8988T (cell line): Measurements from ENCODE around the gene ARHGAP6.

ENCODE experiments used
- DNase-seq: peaks from one replicate; pipeline ENCODE4 v3.0.0; 2011

Gene ARHGAP6

GRCh38 chrX:11206716-11207115 is 459.0 kb downstream of the ARHGAP6 start:
- no peak for DNase-seq

GRCh38 chrX:11205796-11206195 is 459.9 kb downstream of the ARHGAP6 start:
- no peak for DNase-seq

- DNase-seq = no peak
These were observed 468.0 kb downstream of the ARHGAP6 start for GRCh38 chrX:11197671-11198070.

GRCh38 chrX:11196476-11196875 is 469.2 kb downstream of the ARHGAP6 start:
- DNase-seq = no peak

GRCh38 chrX:11193035-11193469 is 472.7 kb downstream of the ARHGAP6 start:
- DNase-seq = no peak

- DNase-seq = no peak
These were observed 474.8 kb downstream of the ARHGAP6 start for GRCh38 chrX:11190745-11191510.

GRCh38 chrX:11189097-11189496 is 476.6 kb downstream of the ARHGAP6 start:
- no peak for DNase-seq

GRCh38 chrX:11188664-11189063 is 477.1 kb downstream of the ARHGAP6 start:
- DNase-seq = no peak

DNA sequence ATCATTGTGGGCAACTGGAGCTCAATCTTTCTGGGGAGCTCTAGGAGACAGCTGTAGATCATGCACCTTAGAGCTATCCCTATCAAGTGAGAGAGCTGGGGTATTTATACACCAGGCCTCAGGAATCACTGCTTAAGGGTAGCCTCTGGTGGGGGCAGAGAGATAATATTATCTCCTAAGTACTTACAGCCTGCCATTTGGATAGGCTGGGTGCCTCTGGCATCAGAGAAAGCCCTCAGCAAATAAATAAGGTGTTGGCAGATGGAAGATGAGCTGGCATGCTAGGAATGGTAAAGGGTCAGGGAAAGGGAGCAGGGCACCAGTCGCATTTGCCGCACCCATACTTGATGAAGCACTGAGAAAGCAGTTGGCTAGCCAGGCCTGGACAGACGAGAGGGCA is 478.7 kb downstream of the ARHGAP6 start:
- no peak for DNase-seq

DNA sequence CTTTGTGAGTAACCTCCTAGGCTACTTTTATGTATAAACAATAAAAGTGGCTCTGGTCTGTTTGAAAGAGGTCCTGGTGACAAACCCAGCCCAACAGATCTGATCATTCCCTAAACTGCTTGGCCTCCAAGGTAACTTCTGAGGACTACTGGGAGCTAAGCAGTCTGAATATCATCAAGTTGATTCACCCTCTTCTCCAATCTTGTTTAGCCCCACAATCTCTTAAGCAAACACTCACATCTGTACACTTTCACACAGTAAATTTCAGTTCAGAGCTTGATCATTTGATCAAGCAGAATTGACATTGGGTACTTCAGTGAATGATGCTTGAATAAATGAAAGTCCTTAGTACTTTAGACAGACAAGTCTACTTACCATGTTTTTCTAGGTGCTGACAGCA is 479.9 kb downstream of the ARHGAP6 start:
- DNase-seq = no peak

DNA sequence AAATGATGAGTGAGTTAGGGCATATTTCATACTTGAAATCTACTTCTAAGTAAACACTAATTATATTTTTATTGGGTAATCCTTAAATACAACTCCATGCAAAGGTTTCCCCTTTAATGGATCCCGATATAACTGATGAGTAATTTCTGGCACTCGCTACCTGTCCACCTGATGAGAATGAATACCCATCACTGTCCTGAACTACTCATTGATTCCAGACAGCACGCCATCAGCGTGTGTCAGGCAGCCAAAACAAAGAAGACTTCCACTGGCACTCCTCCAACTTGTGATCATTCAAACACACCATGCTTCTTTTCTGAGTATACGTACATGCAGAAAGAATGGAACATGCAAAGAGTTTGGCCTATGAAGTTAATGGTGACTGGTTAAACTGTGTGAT is 485.1 kb downstream of the ARHGAP6 start:
- DNase-seq = no peak

DNA sequence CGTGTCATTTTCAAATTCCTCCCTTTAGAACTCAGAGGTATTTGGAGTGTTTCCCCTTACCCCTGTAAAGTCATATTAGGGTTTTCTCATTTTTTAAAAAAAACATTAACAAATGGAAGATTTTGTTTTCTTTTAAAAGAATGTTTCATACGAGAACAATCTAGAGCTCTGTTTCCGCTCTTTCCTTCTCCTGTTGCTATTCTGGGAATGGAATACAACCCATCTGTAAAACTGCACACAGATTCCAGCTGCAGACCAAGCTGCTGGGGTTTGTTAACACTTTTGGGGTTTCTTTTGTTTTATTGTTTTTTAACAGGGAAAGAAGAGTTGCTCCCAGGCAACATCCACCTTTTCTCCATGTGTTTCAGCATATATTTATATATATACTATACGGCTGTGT is 493.3 kb downstream of the ARHGAP6 start:
- DNase-seq = no peak

- DNase-seq = no peak
These were observed 493.8 kb downstream of the ARHGAP6 start for GRCh38 chrX:11171956-11172355.

DNA sequence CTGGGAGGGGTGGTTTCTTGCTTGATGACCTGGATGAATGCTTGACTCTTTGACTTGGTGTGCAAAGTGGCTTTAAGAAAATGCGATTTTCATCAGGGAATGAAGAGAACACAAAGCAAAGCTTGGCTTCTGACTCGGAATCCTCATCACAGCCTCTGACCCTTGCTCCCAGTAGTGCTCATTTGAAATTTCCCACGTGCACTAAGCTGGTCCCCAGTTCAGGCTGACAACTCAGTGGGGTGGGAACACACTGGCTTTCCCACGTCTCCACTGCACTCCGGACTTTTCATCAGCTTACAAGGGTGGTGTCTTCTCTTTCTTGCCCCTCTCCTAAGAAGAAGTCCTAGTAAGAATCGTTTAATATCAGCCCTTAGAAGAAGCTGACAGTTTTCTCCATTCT is 501.3 kb downstream of the ARHGAP6 start:
- no peak for DNase-seq

DNA sequence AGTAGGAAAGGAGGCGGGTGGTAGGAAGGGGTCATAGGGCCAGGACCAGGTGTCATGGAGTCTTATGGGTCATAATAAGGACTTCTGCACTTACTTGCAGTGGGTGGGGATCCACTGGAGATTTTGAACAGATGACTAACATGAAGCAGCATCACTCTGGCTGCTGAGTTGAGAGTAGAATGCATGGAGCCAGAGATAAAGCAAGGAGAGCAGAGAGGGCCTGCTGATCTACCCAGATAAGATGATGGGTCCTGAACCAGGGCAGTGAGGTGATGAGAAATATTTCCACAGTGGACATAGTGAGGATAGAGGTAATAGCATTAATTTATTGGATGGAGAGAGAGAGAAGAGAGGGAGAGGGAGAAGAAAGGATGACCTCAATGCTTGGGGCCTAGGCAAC is 506.6 kb downstream of the ARHGAP6 start:
- DNase-seq = no peak

DNA sequence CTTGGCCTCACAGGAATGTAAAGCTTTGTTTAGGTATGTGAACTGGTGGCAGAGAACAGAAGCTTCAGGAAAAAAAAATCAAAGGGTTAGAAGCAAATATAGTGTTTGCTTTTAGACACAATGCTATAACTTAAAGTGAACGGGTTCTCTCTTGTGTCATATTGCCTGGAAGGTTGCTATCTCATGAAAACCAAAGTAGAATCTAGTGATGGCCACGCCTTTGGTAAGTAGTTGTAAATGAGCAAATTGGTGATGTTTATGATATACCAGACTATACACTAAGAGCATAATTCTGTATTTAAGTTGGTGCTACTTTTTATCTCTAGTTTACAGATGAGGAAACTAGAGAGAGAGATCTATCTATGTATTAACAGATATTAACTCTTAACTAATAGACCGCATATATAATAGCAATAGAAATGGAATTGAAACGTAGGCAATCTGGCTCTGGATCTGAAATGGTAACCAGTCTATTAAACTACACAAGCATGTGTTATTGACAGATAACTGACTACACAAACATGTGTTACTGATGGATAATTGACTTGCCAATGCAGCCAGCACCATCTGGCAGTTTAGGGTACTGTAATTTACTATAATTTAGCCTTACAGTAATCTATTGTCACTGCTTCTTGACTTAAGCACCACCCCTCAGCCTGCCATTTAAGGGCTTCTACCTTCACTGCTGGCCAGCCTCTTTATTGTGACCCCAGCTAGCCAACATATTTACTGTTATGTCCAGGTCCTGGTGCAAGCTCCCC is 513.7 kb downstream of the ARHGAP6 start:
- DNase-seq = no peak

- DNase-seq = no peak
These were observed 517.3 kb downstream of the ARHGAP6 start for GRCh38 chrX:11148401-11148800.

DNA sequence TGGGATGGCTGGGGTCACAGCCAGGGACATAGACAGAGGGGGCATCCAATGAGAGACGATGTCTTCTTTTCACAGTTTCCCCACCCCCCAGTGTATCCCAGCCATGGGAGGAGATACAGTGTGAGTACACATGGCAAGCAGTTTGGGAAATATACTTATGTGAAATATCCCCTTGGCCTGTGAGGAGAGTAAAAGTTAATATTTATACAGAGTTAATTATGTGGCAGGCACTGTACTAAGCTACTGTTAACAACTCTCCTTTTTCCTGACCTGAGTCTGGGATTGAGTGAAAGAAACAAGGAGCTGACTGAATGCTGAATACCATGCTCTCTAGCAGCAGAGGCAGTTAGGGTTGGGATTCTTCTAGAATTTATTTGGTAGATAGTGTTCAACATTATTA is 519.3 kb downstream of the ARHGAP6 start:
- no peak for DNase-seq

DNA sequence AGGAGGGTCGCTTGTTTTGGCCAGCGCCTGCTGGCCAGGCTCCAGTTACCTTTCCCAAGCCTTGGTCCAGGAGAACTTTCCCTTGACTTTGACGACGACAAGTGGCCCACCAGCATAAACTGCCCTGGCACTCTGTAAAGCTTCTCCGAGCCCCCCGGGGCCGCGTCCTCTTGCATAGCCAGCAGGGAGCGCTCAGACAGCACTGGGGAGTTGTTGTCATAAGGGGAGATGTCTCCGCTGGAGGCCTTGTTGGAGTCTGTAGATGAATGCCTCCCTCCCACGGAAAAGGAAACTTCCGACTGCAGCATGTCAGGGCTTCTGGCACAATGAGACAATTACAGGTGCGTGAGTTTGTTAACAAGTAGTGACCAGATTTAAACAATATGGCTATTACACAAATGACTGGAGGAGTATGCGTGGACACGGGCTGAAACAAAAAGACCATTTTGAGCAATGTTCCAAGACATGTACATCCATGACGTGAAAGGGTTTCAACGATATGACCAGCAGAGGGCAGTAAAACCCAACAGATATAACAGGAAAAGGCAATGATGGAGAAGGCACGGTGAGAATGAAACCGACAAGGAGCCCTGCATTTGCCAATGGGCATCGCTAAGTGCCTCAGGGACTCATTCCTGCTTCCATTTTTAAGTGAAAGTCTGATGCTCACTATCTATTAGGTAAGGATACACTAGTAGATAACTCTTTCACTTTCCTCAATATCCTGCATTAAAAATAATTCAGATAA is 521.6 kb downstream of the ARHGAP6 start:
- no peak for DNase-seq

GRCh38 chrX:11138498-11139390 is 527.0 kb downstream of the ARHGAP6 start:
- no peak for DNase-seq

DNA sequence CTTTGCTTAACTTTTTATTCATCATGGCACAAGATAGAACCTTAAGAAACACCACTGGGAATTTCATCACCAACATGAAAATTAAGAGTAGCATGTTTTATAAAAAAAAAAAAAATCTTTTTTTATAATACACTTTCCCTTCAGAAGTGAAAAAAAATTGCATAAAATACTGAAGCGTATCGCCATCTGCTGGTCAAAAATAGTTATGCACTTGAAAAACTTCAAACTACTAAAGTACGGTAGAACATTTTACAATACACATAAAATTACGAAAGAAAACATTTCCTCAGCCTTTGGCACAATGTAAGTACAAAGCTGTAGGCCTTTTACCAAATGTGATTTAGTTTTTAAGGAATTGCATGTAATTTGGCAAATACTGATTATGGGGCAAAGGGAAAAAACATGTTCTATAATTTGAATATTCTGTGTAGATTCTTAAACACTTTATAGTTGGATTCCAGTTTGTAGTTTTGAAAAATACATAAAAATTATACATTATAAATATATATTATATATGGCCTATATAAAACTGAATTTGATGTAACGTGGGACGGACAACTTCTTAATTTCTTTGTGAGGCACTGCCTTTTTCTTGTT is 528.1 kb downstream of the ARHGAP6 start:
- no peak for DNase-seq

DNA sequence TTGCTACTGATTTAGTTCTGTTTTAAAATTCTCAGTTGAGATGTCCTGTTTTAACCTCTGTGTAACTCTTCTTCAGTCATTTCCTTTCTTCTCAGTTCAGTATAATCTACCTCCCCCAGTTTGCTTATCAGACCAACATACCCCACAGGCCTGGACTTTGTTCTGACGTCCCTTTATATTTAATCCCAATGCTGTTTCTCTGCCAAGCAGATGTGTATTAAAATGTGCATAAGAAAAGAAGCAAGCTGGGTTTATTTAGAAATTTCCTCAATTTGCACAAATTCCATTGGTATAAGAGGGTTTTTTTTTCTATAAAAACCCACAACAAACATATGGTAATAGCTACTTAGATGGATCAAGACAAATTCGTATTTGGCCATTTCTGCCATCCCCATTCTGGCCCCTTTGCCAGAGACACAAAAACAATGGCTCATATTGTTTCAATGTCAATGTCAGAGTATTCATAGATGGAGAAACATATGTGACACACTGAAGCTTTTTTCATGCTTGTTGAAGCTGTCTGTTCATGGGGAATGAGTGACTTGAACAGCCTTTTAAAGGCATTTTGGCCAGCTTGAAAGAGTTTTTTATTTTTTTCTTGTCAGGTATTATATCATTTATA is 530.0 kb downstream of the ARHGAP6 start:
- DNase-seq = no peak
